ENCODE data around the gene WDR64. TPM values are rescaled to one million over a fixed set of nuclear protein-coding genes. Genes with fewer than 3 reads are reported as not detected.
A peak's percentile ranks its signal among the peaks of the same experiment; 100 is the strongest.

WDR64 gene
- total and polyA plus RNA-seq, 2 of the 13 experiments (the other 11 are each of a cell fraction or from before 2014, with no cell fraction given) = not detected

- Histone ChIP-seq H3K9ac (ENCODE audit: insufficient read depth, low read depth, low read length) (no peak overlapping the region), H4K20me1 (ENCODE audit: insufficient read depth, low read length) (no peaks in the 10 kb centered on the region), H3K36me3 (replicated peaks in 1 of 2; ENCODE audit: control insufficient read depth in 1 of 2, insufficient read depth in 2 of 2, low read length in 2 of 2) (no peaks in the 10 kb centered on the region), H3K4me3 (replicated peaks in 1 of 3; ENCODE audit: insufficient read depth in 1 of 3, low read depth in 2 of 3, low read length in 3 of 3) (no peak overlapping the region), H2AFZ (ENCODE audit: low read length) (no peak overlapping the region), H3K27ac (ENCODE audit: extremely low read length, insufficient read depth, low read length) (no peak overlapping the region), H3K79me2 (ENCODE audit: insufficient read depth, low read length) (no peaks in the 10 kb centered on the region), H3K4me1 (ENCODE audit: insufficient read depth, low read length) (peaks cover 11% of the 10 kb centered on the region), H3K27me3 (ENCODE audit: control insufficient read depth in 1 of 2, insufficient read depth in 2 of 2, low read length in 2 of 2) (no peaks in the 10 kb centered on the region), H3K9me3 (ENCODE audit: low read length) (no peaks in the 10 kb centered on the region), H3K4me2 (ENCODE audit: low read depth, low read length) (no peak overlapping the region)
- TF ChIP-seq ZSCAN21 (CRISPR knock-in tag; IDR thresholded peaks at IDR 0.05; ENCODE audit: borderline replicate concordance) (no peak), HNRNPK (IDR thresholded peaks at IDR 0.05; ENCODE audit: low read depth, low read length, poor library complexity, severe bottlenecking) (peak; percentile 86), PCBP1 (IDR thresholded peaks at IDR 0.05; ENCODE audit: borderline replicate concordance, low read depth, low read length) (peak; percentile 75; the same call in 1 of the 2 replicates)
- intact Hi-C loops (cut with micrococcal nuclease; ENCODE audit: unreplicated experiment) (no loop called here), in situ Hi-C loops (cut with HindIII; ENCODE audit: extremely low pct_ligation_motif_present, low pct_unique_long_range_greater_than_20kb) (no loop called here)
- ATAC-seq (no peak), DNase-seq (ENCODE audit: low spot score) (no peak), FAIRE-seq (no peak)
- CTCF ChIA-PET (ENCODE audit: low intra/inter-chr PET ratio, low total read pairs) = no interaction called here
- no TSS peak for BruUV-seq (replicated peaks)
- POLR2A ChIA-PET = no interaction called here
- WGBS (ENCODE audit: low lambda C conversion rate) = 94% methylated on average over 1 of the region's 1 CpG
Measured at GRCh38 chr1:241674805-241675384, 22.8 kb downstream of the WDR64 start.

GRCh38 chr1:241675983-241676382, 23.9 kb downstream of the WDR64 start:
- DNase-seq (ENCODE audit: low spot score) (no peak), ATAC-seq (no peak), FAIRE-seq (no peak)
- Histone ChIP-seq H3K4me3 (replicated peaks in 1 of 3; ENCODE audit: insufficient read depth in 1 of 3, low read depth in 2 of 3, low read length in 3 of 3) (no peak overlapping the region), H3K4me2 (ENCODE audit: low read depth, low read length) (no peak overlapping the region), H3K9ac (ENCODE audit: insufficient read depth, low read depth, low read length) (no peak overlapping the region), H3K36me3 (replicated peaks in 1 of 2; ENCODE audit: control insufficient read depth in 1 of 2, insufficient read depth in 2 of 2, low read length in 2 of 2) (no peaks in the 10 kb centered on the region), H3K4me1 (ENCODE audit: insufficient read depth, low read length) (peaks cover 11% of the 10 kb centered on the region), H3K79me2 (ENCODE audit: insufficient read depth, low read length) (no peaks in the 10 kb centered on the region), H3K27ac (ENCODE audit: extremely low read length, insufficient read depth, low read length) (no peak overlapping the region), H3K27me3 (ENCODE audit: control insufficient read depth in 1 of 2, insufficient read depth in 2 of 2, low read length in 2 of 2) (no peaks in the 10 kb centered on the region), H3K9me3 (ENCODE audit: low read length) (no peaks in the 10 kb centered on the region), H4K20me1 (ENCODE audit: insufficient read depth, low read length) (no peaks in the 10 kb centered on the region), H2AFZ (ENCODE audit: low read length) (no peak overlapping the region)
- TF ChIP-seq ZNF383 (CRISPR knock-in tag; IDR thresholded peaks at IDR 0.05; ENCODE audit: borderline replicate concordance) = no peak
- TF ChIP-seq SIX1 (CRISPR knock-in tag; IDR thresholded peaks at IDR 0.05; ENCODE audit: borderline replicate concordance) = no peak
- TF ChIP-seq ZNF513 (CRISPR knock-in tag; conservative IDR thresholded peaks at IDR 0.05) = no peak
- TF ChIP-seq ZNF235 (CRISPR knock-in tag; IDR thresholded peaks at IDR 0.05; ENCODE audit: borderline replicate concordance) = no peak
- no peak for TF ChIP-seq ZNF337 (CRISPR knock-in tag; IDR thresholded peaks at IDR 0.05; ENCODE audit: borderline replicate concordance, low read depth)
- TF ChIP-seq NCOA2 (CRISPR knock-in tag; IDR thresholded peaks at IDR 0.05) = no peak
- no peak for TF ChIP-seq TCF7L2 (IDR thresholded peaks at IDR 0.05; ENCODE audit: low read depth, low read length)
- no peak for TF ChIP-seq RFX5 (IDR thresholded peaks at IDR 0.05; ENCODE audit: low read depth, low read length)
- no peak for TF ChIP-seq ZNF549 (CRISPR knock-in tag; IDR thresholded peaks at IDR 0.05)
- TF ChIP-seq ZNF484 (CRISPR knock-in tag; IDR thresholded peaks at IDR 0.05; ENCODE audit: borderline replicate concordance, low read depth) = no peak
- TF ChIP-seq RARG (CRISPR knock-in tag; IDR thresholded peaks at IDR 0.05; ENCODE audit: low read depth) = no peak
- in situ Hi-C loops (cut with HindIII; ENCODE audit: extremely low pct_ligation_motif_present, low pct_unique_long_range_greater_than_20kb) = no loop called here
- CTCF ChIA-PET (ENCODE audit: low intra/inter-chr PET ratio, low total read pairs) = no interaction called here
- POLR2A ChIA-PET = no interaction called here
- no TSS peak for BruUV-seq (replicated peaks)
- intact Hi-C loops (cut with micrococcal nuclease; ENCODE audit: unreplicated experiment) = no loop called here
- 0% methylated on average over 4 of the region's 4 CpGs for WGBS (ENCODE audit: low lambda C conversion rate)
